DND-41 (cell line): ENCODE measurements around the gene MAP2K3.

Experiments
- EZH2 ChIP-seq: IDR thresholded peaks from 3 replicates; pipeline ENCODE4 v1.6.1; 2012; ENCODE audit warnings: borderline replicate concordance, low read depth, mild to moderate bottlenecking, moderate library complexity, low read length, inconsistent platforms; ENCODE audit not compliant: severe bottlenecking
- TF ChIP-seq, protein P1 (sequence below): IDR thresholded peaks from 2 replicates; pipeline ENCODE4 v1.5.1; 2012; ENCODE audit warnings: borderline replicate concordance, low read length, moderate library complexity, mild to moderate bottlenecking; ENCODE audit not compliant: poor library complexity, severe bottlenecking; ENCODE audit errors: extremely low read depth

DNA sequence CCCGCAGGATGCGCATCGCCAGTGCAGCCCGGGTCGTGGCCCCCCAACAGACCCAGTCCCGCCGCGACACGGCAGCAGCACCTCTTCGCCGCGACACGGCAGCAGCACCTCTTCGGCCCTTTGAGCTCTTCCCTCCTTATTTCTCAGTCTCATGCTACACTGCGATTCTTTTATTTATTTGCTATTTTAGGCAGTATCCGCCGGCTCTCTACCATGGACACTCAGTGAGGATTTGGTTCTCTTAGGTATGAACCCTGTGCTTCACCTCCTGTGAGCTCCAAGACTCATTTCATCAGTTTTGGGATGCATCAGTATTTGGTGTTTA, 8.3 kb upstream of the MAP2K3 start:
- TF ChIP-seq, protein P1, sequence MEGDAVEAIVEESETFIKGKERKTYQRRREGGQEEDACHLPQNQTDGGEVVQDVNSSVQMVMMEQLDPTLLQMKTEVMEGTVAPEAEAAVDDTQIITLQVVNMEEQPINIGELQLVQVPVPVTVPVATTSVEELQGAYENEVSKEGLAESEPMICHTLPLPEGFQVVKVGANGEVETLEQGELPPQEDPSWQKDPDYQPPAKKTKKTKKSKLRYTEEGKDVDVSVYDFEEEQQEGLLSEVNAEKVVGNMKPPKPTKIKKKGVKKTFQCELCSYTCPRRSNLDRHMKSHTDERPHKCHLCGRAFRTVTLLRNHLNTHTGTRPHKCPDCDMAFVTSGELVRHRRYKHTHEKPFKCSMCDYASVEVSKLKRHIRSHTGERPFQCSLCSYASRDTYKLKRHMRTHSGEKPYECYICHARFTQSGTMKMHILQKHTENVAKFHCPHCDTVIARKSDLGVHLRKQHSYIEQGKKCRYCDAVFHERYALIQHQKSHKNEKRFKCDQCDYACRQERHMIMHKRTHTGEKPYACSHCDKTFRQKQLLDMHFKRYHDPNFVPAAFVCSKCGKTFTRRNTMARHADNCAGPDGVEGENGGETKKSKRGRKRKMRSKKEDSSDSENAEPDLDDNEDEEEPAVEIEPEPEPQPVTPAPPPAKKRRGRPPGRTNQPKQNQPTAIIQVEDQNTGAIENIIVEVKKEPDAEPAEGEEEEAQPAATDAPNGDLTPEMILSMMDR = peak; percentile 31
- no peak for TF ChIP-seq EZH2
